Glutamatergic neuron (in vitro differentiated cells): ENCODE measurements around the gene TMEM258. TPM values are rescaled to one million over a fixed set of nuclear protein-coding genes. Genes with fewer than 3 reads are reported as not detected.
A peak's percentile ranks its signal among the peaks of the same experiment; 100 is the strongest.

ENCODE experiments used
- DNase-seq: peaks from one replicate; pipeline ENCODE4 v3.0.0; 2022
- H3K27ac Mint-ChIP-seq: one replicate; pipeline ENCODE4 v1.8.0; 2020; ENCODE audit warnings: mild to moderate bottlenecking, mixed read lengths, inconsistent platforms; ENCODE audit not compliant: unreplicated experiment
- H3K27me3 Mint-ChIP-seq: one replicate; pipeline ENCODE4 v1.8.0; 2020; ENCODE audit warnings: mild to moderate bottlenecking, moderate library complexity, mixed read lengths, inconsistent platforms; ENCODE audit not compliant: unreplicated experiment
- H3K36me3 Mint-ChIP-seq: one replicate; pipeline ENCODE4 v1.8.0; 2020; ENCODE audit warnings: mild to moderate bottlenecking, mixed read lengths, inconsistent platforms; ENCODE audit not compliant: unreplicated experiment
- H3K4me1 Mint-ChIP-seq: one replicate; pipeline ENCODE4 v1.8.0; 2020; ENCODE audit warnings: mild to moderate bottlenecking, low read depth, mixed read lengths, inconsistent platforms; ENCODE audit not compliant: unreplicated experiment
- H3K4me3 Mint-ChIP-seq: one replicate; pipeline ENCODE4 v1.8.0; 2020; ENCODE audit warnings: mild to moderate bottlenecking, mixed read lengths, inconsistent platforms; ENCODE audit not compliant: unreplicated experiment
- H3K9me3 Mint-ChIP-seq: one replicate; pipeline ENCODE4 v1.8.0; 2020; ENCODE audit warnings: mild to moderate bottlenecking, moderate library complexity, mixed read lengths, inconsistent platforms; ENCODE audit not compliant: unreplicated experiment
- total RNA-seq: library from RNA; stranded (reverse); fragmentation: NEBNext Ultra II Directional; extraction: Animal tissue kit (Norgen Biotek cat#: 25700); gene quantifications from one replicate; pipeline ENCODE4 v1.2.1, GENCODE V29; 2021; ENCODE audit not compliant: unreplicated experiment
- TF ChIP-seq, protein P1 (sequence below): fragments of 200-600 bp; sonication (generic); IDR thresholded peaks from one replicate; pipeline ENCODE4 v1.5.0; 2021; ENCODE audit not compliant: partially characterized antibody, unreplicated experiment

Gene TMEM258
- total RNA-seq, 1 donor from 2014 or later = 82.7 TPM

- Mint-ChIP-seq H3K27ac (peak overlapping the region; percentile 64), H3K27me3 (peaks cover 4% of the 10 kb centered on the region), H3K36me3 (no peaks in the 10 kb centered on the region), H3K4me1 (peaks cover 3% of the 10 kb centered on the region), H3K4me3 (no peak overlapping the region), H3K9me3 (peaks cover 3% of the 10 kb centered on the region)
- TF ChIP-seq, protein P1, sequence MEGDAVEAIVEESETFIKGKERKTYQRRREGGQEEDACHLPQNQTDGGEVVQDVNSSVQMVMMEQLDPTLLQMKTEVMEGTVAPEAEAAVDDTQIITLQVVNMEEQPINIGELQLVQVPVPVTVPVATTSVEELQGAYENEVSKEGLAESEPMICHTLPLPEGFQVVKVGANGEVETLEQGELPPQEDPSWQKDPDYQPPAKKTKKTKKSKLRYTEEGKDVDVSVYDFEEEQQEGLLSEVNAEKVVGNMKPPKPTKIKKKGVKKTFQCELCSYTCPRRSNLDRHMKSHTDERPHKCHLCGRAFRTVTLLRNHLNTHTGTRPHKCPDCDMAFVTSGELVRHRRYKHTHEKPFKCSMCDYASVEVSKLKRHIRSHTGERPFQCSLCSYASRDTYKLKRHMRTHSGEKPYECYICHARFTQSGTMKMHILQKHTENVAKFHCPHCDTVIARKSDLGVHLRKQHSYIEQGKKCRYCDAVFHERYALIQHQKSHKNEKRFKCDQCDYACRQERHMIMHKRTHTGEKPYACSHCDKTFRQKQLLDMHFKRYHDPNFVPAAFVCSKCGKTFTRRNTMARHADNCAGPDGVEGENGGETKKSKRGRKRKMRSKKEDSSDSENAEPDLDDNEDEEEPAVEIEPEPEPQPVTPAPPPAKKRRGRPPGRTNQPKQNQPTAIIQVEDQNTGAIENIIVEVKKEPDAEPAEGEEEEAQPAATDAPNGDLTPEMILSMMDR = no peak
- DNase-seq = no peak
Measured at GRCh38 chr11:61761440-61762222, 30.8 kb downstream of the TMEM258 start.

GRCh38 chr11:61760946-61761345 is 31.5 kb downstream of the TMEM258 start:
- Mint-ChIP-seq H3K4me3 (no peak overlapping the region), H3K4me1 (peaks cover 3% of the 10 kb centered on the region), H3K36me3 (no peaks in the 10 kb centered on the region), H3K9me3 (peaks cover 3% of the 10 kb centered on the region), H3K27ac (no peak overlapping the region), H3K27me3 (peaks cover 4% of the 10 kb centered on the region)
- TF ChIP-seq, protein P1 = no peak
- DNase-seq = no peak

DNA sequence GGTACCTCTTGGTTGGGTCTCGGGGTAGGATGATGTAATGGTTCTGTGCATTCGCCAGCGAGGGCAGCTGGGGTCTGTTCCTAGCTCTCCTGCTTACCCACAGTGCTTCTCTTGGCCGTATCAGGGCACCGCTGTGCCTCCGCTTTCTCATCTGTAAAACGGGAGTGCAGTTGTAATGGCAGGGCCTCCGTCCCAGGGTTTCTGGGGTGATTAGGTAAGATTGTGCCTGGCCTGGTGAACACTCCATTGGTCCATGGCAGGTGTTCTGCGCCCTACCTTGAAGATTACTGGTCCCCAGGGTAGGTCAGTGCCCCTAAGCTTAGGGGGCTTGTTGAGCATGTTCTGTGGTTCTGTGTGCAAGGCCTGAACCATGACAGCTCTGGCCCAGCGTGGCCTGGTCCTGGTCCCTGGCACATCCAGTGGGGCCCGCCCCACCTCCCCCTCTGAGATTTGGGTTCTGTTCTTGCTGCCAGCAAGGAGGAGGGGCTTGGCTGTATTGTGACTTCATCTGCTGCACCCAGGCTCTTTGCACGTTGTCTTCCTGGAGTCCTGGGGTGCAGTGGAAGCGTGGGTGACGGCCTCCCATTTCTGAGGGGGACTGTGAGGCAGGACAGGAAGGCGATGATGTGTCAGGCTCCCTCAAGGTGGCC is 35.1 kb downstream of the TMEM258 start:
- peaks cover 2% of the 10 kb centered on the region for H3K4me1 Mint-ChIP-seq
- peaks cover 3% of the 10 kb centered on the region for H3K9me3 Mint-ChIP-seq
- H3K4me3 Mint-ChIP-seq = no peak overlapping the region
- TF ChIP-seq, protein P1 = no peak
- H3K36me3 Mint-ChIP-seq = no peaks in the 10 kb centered on the region
- DNase-seq = no peak
- H3K27ac Mint-ChIP-seq = no peak overlapping the region
- H3K27me3 Mint-ChIP-seq = peaks cover 17% of the 10 kb centered on the region

GRCh38 chr11:61756452-61757212 is 35.8 kb downstream of the TMEM258 start:
- peaks cover 3% of the 10 kb centered on the region for H3K9me3 Mint-ChIP-seq
- H3K27ac Mint-ChIP-seq = no peak overlapping the region
- no peaks in the 10 kb centered on the region for H3K36me3 Mint-ChIP-seq
- no peak for DNase-seq
- H3K4me1 Mint-ChIP-seq = no peaks in the 10 kb centered on the region
- H3K27me3 Mint-ChIP-seq = peaks cover 21% of the 10 kb centered on the region
- no peak overlapping the region for H3K4me3 Mint-ChIP-seq
- TF ChIP-seq, protein P1 = no peak
